ENCODE results near the gene DIAPH1.

The DIAPH1 gene

DNA sequence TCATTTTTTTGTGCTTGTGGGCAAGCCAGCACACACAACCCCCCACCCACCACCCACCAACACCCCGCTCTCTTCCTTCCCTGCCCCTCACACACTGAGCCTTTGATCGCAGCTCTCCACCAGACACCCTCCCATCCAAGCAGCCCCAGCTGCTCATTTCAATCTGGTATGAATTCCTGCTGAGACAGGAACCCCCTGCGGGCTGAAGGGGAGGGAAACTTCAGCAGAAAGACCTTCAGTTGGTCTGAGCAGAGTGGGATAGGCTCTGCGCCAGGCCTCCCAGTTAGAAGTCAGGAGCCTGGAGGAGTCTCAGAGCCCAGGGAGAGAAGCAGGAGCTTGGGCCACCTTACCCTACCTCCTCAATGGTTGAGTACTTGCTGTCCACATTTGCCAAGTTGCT, 122.8 kb downstream of the DIAPH1 start:
- no peak for DNase-seq

DNA sequence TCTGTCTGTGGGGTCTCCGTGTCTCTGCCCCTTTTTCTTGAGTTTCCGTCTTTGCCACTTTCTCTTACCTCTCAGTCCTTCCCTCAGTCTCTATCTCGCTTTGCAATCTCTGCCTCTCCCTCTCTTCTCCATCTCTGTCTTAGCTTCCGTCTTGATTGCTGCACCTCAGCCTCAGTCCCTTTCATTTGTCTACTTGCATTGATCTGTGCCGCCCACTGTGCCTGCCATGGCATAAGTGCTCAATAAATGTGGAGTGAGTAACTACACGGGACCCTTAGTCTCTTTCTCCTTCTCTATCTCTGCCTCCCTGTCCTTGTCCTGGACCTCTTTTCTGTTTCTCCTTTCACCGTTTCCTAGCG, 123.4 kb downstream of the DIAPH1 start:
- DNase-seq = no peak

DNA sequence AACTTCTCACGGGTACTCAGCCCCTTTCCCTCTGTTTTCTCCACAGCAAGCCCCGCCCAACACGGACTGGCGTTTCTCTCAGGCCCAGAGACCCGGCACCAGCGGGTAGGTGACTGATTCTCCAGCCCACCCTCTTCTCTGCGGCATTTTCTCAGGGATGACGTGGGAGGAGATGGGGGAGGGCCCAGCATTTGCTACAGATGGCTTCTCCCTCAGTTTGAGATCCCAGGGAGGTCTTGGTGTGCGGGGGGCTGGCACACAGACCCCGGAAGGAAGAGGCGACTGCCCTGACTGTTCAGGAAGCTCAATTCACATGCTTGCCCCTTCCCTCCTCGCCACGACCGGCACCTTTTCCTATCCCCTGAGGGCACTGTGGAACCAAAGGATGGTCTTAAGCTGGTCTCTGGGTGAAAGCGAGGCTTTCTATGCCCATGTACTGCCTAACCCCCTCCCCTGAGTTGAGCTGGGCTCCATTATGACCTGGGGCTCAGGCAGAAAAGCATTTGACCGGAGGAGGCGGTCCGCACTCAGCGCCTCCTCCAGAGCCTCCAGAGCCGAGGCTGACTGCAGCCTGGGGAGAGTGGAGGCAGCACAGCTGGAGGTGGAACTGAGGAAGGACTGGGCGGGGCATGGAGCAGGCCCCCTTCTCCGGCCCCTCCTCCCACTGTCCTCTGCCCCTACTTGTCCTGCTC, 123.9 kb downstream of the DIAPH1 start:
- no peak for DNase-seq

DNA sequence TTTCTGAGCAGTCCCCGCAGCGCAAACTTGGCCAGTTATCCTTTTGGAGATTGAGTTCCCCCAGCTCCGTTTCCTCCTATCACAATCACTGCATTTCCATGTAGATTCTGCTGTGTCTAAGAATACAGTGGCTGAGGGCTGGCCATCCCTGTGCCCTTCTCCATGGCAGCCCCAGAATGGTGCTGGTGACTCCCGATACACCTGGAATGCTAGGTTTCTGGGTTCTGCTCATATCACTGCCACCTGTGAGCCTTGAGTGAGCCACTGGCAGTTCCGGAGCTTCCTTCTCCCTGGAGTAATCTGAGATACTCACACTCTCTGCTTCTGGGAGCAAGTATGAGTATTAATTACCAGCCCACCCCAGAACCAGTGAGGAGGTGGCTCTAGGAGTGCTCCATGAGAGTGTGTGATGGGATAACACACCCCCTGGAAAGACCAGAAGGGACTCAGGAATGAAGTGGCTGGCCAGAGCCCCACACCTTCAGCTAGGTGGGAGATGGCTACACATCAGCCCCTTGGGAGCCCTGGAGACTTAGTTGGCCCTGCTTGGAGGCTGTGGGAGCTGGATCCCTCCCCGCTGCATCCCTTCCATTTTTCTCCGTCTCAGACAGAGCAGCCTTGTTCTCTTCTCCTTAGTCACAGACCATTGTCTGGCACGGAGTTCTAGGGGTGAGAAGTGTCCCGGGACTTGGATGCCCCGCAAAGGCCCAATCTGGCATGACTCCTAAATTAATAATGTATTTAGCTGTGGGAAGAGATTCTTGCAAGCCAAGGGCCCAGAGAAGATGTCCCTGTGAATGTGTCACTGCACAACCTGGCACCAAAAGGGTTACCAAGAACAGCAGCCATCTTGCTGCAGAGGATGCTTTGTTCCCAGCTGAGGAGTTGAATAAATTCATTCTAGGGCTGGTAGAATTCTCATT, 125.0 kb downstream of the DIAPH1 start:
- no peak for DNase-seq

DNA sequence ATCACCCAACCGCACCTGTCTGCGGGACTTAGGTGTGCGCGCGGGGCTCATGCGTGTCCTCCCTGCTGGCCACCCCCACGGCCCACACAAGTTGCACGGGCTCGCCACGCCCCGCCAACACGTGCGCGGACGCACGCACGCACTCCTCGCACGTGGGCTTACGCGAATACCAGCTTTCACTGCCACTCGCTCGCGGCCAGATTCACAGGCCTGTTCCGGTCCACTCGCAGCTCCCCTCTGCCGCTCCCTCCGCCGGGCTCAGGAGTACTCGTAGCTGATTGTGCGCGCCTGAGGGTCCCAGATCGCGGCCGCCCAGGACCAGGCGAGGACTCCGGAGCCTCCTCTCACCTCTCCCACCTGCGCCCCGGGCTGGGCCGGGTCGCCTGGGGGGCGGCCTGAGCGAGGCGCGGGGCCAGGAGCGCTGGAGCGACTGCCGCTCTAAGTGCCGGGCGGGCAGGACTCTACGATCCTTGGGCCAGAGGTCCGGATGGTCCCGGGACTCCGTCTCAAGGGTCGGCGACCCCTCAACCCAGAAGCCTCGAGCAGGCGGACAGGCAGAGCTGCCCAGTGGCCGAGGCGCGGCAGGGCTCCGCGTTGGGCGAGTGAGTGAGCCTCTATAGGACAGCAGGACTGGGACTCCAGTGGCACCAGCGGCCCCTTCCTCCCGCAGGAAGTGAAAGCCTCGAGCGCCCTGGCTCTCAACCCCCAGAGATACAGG, 126.5 kb downstream of the DIAPH1 start:
- DNase-seq = no peak

DNA sequence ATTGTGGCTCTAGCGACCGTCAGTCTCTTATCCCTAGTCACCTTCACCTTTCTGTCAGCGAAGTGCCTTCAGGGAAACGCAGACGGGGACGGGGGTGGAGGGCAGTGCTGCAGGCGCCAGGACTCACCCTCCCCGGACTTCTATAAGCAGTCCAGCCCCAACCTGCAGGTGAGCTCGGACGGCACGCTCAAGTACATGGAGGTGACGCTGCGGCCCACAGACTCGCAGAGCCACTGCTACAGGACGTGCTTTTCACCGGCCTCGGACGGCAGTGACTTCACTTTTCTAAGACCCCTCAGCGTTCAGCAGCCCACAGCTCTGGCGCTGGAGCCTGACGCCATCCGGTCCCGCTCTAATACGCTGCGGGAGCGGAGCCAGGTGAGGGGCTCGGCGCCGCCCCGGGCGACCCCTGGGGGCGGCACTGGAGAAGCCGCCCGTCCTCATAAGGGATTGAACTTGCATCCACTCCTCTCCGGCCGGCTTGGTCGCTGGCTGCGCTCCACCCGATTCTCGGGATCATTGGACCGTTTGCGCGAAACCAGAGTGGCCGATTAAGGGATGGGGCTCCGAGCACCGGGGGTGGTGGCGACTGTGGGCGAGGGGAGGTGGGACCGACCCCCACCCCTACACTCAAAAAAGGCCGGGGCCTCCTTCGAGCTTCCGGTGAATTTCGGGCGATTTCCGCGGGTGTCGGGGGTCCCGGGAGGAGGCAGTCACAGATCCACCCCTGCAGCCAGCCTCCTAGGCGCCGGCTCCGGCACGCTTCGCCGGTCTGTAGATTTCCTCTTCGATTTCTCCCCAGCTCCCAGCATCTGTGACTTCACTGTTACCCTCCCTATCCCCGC, 127.3 kb downstream of the DIAPH1 start:
- DNase-seq = no peak

DNA sequence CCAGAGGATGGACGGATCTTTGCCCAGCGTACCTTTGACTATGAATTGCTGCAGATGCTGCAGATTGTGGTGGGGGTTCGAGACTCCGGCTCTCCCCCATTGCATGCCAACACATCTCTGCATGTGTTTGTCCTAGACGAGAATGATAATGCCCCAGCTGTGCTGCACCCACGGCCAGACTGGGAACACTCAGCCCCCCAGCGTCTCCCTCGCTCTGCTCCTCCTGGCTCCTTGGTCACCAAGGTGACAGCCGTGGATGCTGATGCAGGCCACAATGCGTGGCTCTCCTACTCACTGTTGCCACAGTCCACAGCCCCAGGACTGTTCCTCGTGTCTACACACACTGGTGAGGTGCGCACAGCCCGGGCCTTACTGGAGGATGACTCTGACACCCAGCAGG, 128.0 kb downstream of the DIAPH1 start:
- no peak for DNase-seq

DNA sequence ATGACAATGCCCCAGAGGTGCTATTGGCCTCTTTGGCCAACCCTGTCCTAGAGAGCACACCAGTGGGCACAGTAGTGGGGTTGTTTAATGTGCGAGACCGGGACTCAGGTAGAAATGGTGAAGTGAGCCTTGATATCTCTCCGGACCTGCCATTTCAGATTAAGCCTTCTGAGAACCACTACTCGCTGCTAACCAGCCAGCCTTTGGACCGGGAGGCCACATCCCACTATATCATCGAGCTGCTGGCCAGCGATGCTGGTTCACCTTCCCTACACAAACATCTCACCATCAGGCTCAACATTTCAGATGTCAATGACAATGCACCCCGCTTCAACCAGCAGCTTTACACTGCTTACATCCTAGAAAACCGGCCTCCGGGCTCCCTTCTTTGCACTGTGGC, 128.5 kb downstream of the DIAPH1 start:
- DNase-seq = no peak

GRCh38 chr5:141489841-141490240, 129.0 kb downstream of the DIAPH1 start:
- no peak for DNase-seq

- no peak for DNase-seq
Measured at GRCh38 chr5:141488591-141489561, 129.9 kb downstream of the DIAPH1 start, which contains the start of gene PCDHGC5. Gene PCDHGC5, plus strand, starts transcription at chr5:141489081. Its CDS starts 160 bp downstream, at chr5:141489241.

DNA sequence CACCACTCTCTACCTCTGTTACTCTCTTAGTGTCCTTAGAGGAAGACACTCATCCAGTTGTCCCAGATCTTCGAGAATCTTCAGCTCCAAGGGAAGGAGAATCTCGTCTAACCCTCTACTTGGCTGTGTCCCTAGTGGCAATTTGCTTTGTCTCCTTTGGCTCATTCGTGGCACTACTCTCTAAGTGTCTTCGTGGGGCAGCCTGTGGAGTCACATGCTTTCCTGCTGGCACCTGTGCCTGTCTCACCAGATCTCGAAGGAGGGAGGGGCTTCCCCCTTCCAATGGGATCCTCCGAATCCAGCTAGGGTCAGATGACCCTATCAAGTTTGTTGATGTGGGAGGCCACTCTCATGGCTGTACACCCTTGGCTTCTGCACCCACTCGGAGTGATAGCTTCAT, 131.7 kb downstream of the DIAPH1 start:
- no peak for DNase-seq

DNA sequence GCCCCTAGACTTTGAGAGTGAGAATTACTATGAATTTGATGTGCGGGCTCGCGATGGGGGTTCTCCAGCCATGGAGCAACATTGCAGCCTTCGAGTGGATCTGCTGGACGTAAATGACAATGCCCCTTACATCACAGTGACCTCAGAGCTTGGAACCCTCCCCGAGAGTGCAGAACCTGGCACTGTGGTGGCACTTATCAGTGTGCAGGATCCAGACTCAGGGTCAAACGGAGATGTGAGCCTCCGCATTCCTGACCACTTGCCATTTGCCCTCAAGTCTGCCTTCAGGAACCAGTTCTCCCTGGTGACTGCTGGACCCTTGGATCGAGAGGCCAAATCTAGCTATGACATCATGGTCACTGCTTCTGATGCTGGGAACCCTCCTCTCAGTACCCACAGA, 132.7 kb downstream of the DIAPH1 start:
- no peak for DNase-seq

DNA sequence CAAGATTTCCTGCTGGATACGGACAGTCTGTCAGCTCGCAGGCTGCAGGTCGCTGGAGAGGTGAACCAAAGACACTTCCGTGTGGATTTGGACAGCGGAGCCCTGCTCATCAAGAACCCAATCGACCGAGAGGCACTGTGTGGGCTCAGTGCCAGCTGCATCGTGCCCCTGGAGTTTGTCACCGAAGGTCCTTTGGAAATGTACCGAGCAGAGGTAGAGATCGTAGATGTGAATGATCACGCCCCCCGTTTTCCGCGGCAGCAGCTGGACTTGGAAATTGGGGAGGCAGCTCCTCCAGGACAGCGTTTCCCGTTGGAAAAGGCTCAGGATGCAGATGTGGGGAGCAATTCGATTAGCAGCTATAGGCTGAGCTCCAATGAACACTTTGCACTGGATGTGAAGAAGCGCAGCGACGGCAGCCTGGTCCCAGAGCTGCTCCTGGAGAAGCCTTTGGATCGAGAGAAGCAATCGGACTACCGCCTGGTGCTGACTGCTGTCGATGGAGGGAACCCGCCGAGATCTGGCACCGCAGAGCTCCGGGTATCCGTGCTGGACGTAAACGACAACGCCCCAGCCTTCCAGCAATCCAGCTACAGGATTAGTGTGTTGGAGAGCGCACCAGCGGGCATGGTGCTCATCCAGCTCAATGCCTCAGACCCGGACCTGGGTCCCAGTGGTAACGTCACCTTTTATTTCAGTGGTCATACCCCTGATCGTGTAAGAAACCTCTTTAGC, 133.3 kb downstream of the DIAPH1 start:
- no peak for DNase-seq

DNA sequence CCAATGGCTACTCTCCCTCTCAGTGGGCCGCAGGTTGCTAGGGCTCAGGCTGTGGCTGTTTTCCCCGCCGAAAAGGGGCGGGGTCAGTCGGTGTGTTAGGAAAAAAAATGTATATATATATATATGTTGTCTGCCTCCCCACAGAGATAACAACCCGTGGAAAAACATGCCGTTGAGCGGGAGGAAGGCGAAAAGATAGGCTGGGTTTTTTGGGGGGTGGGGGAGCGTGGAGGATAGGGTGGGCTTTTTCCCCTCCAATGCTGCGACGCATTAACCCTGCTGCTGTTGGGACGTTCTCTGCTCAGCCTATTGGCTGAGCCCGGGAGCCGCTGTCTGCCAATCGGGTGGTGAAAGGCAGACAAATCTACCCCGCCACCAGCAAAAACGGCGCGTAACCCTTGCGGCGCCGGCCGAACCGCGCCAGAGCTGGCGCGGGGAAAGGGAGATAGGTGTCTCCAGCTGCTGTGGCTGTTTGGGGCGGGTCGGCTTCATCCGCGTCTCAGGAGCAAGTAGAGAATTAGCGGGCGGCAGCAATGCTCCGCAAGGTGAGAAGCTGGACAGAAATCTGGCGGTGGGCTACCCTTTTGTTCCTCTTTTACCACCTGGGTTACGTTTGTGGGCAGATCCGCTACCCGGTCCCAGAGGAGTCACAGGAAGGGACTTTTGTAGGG, 134.0 kb downstream of the DIAPH1 start, which contains the start of gene PCDHGC4:
PCDHGC4 (plus strand) TSS at position 390 of the 671 bp plus-strand sequence; CDS start at position 534, 144 bp downstream.
- no peak for DNase-seq

- DNase-seq = no peak
Measured at GRCh38 chr5:141484310-141484640, 134.5 kb downstream of the DIAPH1 start.

DNA sequence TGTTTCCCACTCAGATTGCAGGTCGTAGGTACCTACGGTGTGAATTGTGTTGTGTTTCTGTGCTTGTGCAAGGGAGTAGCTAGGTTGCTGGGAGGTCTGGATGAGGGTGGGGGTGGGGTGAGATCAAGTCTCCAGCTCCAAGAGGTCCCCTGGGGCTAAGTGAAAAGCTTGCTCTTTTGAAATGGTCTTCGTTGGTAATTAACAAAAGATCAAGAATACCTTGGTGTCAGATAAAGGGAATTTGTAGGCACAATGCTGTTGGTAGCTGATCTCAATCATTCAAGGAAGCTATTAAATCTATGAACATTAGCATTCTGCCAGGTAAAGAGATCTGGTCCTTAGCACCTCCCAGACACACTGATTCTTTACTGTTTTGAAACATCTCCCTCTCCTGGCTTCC, 134.9 kb downstream of the DIAPH1 start:
- DNase-seq = no peak

GRCh38 chr5:141479776-141480175, 139.0 kb downstream of the DIAPH1 start:
- no peak for DNase-seq

DNA sequence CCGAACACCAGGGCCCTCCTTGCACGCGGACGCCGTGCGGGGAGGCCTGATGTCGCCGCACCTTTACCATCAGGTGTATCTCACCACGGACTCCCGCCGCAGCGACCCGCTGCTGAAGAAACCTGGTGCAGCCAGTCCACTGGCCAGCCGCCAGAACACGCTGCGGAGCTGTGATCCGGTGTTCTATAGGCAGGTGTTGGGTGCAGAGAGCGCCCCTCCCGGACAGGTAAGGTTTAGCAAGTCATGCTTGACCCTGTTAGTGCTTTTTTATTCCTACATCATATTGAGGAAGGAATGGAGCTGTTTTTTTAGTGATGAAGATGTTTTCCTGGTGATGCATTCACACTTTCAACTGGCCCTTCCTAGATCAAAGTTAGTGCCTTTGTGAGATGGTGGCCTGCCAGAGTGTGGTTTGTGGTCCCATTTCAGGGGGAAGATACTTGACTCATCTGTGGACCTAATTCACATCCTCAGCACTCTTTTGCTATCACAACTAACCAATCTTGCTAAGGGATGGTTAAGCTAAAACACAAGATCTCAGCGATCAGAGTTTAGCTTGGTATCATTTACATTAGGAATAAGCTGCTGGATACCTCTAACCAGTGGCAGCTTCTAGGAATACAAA, 140.4 kb downstream of the DIAPH1 start:
- DNase-seq = no peak

DNA sequence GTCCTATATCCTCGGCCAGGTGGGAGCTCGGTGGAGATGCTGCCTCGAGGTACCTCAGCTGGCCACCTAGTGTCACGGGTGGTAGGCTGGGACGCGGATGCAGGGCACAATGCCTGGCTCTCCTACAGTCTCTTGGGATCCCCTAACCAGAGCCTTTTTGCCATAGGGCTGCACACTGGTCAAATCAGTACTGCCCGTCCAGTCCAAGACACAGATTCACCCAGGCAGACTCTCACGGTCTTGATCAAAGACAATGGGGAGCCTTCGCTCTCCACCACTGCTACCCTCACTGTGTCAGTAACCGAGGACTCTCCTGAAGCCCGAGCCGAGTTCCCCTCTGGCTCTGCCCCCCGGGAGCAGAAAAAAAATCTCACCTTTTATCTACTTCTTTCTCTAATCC, 141.0 kb downstream of the DIAPH1 start:
- no peak for DNase-seq

Data from activated gamma-delta T cell (primary cell).